ENCODE results near the gene MRPL50.

The MRPL50 gene

DNA sequence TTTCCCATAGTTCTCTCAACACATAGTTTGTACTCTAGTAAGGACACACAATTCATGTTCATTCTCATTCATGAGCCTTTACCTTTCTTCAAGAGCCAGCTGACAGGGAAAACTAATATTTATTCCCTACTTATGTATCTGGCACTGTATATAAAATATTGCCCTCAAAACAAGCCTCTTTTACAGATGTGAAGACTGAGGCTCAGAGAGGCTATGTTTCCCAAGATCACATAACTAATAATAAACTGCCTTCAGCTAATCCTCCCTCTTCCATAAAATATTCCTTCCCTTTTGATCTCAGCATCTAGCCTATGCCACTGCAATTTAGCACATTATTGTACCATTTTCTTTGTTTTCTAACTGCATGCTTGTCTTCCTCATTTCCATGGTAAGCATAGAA lies 19.0 kb upstream of the MRPL50 start:
- Histone ChIP-seq H3K27me3 (ENCODE audit: insufficient read depth, low read depth, severe bottlenecking) (no peaks in the 10 kb centered on the region), H3K9me3 (ENCODE audit: severe bottlenecking) (peaks cover 7% of the 10 kb centered on the region), H3K36me3 (no peaks in the 10 kb centered on the region; the same call in 1 of the 2 replicates), H3K4me3 (ENCODE audit: low read depth, low read length) (no peak overlapping the region), H3K27ac (no peak overlapping the region)
- no peak for DNase-seq
- TF ChIP-seq, protein P1, sequence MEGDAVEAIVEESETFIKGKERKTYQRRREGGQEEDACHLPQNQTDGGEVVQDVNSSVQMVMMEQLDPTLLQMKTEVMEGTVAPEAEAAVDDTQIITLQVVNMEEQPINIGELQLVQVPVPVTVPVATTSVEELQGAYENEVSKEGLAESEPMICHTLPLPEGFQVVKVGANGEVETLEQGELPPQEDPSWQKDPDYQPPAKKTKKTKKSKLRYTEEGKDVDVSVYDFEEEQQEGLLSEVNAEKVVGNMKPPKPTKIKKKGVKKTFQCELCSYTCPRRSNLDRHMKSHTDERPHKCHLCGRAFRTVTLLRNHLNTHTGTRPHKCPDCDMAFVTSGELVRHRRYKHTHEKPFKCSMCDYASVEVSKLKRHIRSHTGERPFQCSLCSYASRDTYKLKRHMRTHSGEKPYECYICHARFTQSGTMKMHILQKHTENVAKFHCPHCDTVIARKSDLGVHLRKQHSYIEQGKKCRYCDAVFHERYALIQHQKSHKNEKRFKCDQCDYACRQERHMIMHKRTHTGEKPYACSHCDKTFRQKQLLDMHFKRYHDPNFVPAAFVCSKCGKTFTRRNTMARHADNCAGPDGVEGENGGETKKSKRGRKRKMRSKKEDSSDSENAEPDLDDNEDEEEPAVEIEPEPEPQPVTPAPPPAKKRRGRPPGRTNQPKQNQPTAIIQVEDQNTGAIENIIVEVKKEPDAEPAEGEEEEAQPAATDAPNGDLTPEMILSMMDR (IDR thresholded peaks at IDR 0.05; ENCODE audit: low read depth, low read length): no peak

DNA sequence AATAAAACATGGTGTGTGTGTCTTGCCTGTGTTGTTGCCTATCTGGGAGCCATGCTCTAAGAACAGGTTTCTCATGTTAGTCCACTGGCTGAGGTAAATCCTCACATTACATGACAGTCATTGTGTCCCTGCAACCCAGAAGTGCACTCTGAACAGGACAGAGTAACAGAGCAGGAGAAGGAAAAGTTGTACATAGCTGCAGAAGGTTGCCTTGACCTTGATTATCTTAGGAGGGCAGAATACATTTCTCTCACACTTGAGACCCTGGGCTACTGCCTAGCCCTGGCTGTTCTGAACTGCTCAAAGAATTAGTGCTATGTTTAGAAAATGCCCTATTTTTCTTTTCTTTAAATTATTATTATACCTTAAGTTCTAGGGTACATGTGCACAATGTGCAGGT lies 17.2 kb upstream of the MRPL50 start:
- H3K27me3 ChIP-seq (ENCODE audit: insufficient read depth, low read depth, severe bottlenecking): no peaks in the 10 kb centered on the region
- H3K27ac ChIP-seq: no peak overlapping the region
- peaks cover 18% of the 10 kb centered on the region for H3K9me3 ChIP-seq (ENCODE audit: severe bottlenecking)
- no peak for DNase-seq
- H3K36me3 ChIP-seq: peaks cover 13% of the 10 kb centered on the region
- no peak overlapping the region for H3K4me3 ChIP-seq (ENCODE audit: low read depth, low read length)
- TF ChIP-seq, protein P1 (IDR thresholded peaks at IDR 0.05; ENCODE audit: low read depth, low read length): no peak

DNA sequence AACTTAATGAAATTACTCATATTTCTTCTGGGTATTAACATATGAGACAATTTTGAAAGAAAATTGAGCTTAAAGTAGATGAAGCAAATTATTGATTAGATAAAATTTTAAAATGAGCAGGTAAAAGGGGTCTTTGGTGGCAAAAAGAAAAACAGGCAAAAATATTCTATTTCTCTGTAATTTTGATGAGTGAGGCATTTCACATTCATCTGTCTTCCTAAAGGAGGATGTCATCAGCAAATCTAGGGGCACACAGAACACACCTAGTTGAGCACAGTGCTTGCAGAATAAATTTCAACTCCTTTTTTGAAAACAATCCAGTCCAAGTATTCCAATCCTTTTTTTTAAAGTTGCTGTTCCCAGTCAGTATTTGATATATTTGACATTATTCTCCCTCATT lies 16.4 kb upstream of the MRPL50 start:
- TF ChIP-seq, protein P1 (IDR thresholded peaks at IDR 0.05; ENCODE audit: low read depth, low read length): no peak
- H3K36me3 ChIP-seq: peaks cover 15% of the 10 kb centered on the region
- no peak overlapping the region for H3K4me3 ChIP-seq (ENCODE audit: low read depth, low read length)
- H3K9me3 ChIP-seq (ENCODE audit: severe bottlenecking): peaks cover 21% of the 10 kb centered on the region
- H3K27ac ChIP-seq: no peak overlapping the region
- DNase-seq: no peak
- no peaks in the 10 kb centered on the region for H3K27me3 ChIP-seq (ENCODE audit: insufficient read depth, low read depth, severe bottlenecking)

DNA sequence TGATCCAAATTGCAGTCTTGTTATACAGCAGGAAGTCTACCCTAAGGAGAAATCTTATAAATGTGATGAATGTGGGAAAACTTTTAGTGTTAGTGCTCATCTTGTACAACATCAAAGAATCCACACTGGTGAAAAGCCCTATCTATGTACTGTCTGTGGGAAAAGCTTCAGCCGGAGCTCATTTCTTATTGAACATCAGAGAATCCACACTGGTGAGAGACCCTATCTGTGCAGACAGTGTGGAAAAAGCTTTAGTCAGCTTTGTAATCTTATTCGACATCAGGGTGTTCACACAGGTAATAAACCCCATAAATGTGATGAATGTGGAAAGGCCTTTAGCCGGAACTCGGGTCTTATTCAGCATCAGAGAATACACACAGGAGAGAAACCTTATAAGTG lies 10.7 kb upstream of the MRPL50 start:
- Histone ChIP-seq H3K27ac (no peak overlapping the region), H3K9me3 (ENCODE audit: severe bottlenecking) (peaks cover 46% of the 10 kb centered on the region), H3K36me3 (peaks cover 73% of the 10 kb centered on the region), H3K27me3 (ENCODE audit: insufficient read depth, low read depth, severe bottlenecking) (no peaks in the 10 kb centered on the region), H3K4me3 (ENCODE audit: low read depth, low read length) (no peak overlapping the region)
- TF ChIP-seq, protein P1 (IDR thresholded peaks at IDR 0.05; ENCODE audit: low read depth, low read length): no peak
- DNase-seq: no peak

DNA sequence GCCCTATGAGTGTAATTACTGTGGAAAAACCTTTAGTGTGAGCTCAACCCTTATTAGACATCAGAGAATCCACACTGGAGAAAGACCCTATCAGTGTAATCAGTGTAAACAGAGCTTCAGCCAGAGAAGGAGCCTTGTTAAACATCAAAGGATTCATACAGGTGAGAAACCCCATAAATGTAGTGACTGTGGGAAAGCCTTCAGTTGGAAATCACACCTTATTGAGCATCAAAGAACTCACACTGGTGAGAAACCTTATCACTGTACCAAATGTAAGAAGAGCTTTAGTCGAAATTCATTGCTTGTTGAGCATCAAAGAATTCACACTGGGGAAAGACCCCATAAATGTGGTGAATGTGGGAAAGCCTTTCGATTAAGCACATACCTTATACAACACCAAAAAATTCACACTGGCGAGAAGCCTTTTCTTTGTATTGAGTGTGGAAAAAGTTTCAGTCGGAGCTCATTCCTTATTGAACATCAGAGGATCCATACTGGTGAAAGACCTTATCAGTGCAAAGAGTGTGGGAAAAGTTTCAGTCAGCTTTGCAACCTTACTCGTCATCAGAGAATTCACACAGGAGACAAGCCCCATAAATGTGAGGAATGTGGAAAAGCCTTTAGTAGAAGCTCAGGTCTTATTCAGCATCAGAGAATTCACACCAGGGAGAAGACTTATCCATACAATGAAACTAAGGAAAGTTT lies 10.1 kb upstream of the MRPL50 start:
- H3K4me3 ChIP-seq (ENCODE audit: low read depth, low read length): no peak overlapping the region
- H3K27ac ChIP-seq: no peak overlapping the region

More for the DNA sequence above, 10.1 kb upstream of the MRPL50 start:
- H3K36me3 ChIP-seq: peaks cover 78% of the 10 kb centered on the region
- no peaks in the 10 kb centered on the region for H3K27me3 ChIP-seq (ENCODE audit: insufficient read depth, low read depth, severe bottlenecking)
- DNase-seq: no peak
- TF ChIP-seq, protein P1 (IDR thresholded peaks at IDR 0.05; ENCODE audit: low read depth, low read length): no peak
- H3K9me3 ChIP-seq (ENCODE audit: severe bottlenecking): peaks cover 46% of the 10 kb centered on the region

All from WERI-Rb-1 (cell line).